Smooth muscle cell (in vitro differentiated cells): ENCODE data around the gene RAI14. TPM values are rescaled to one million over a fixed set of nuclear protein-coding genes. Genes with fewer than 3 reads are reported as not detected.

Experiments
- DNase-seq: peaks from one replicate; lab custom pipeline; 2025; ENCODE audit not compliant: unreplicated experiment; lab: John Stamatoyannopoulos, UW
- H2AFZ ChIP-seq: fragments of 200-600 bp; sonication (generic); 2 replicates; pipeline ENCODE4 v1.6.0; 2016; ENCODE audit warnings: antibody characterized with exemption, low read depth, mild to moderate bottlenecking
- H3F3A ChIP-seq: fragments of 200-600 bp; sonication (generic); 2 replicates; pipeline ENCODE4 v1.6.0; 2017; ENCODE audit warnings: antibody characterized with exemption, low read depth
- H3K27ac ChIP-seq: fragments of 200-600 bp; sonication (generic); 2 replicates; pipeline ENCODE4 v1.5.1; 2016; ENCODE audit warnings: low read depth, mild to moderate bottlenecking
- H3K27me3 ChIP-seq: fragments of 200-600 bp; sonication (generic); 2 replicates; pipeline ENCODE4 v1.6.1; 2016; ENCODE audit warnings: low read depth, mild to moderate bottlenecking
- H3K36me3 ChIP-seq: fragments of 200-600 bp; sonication (generic); 2 replicates; pipeline ENCODE4 v1.5.1; 2016; ENCODE audit warnings: low read depth
- H3K4me1 ChIP-seq: fragments of 200-600 bp; sonication (generic); 2 replicates; pipeline ENCODE4 v1.5.1; 2016; ENCODE audit warnings: low read depth
- H3K4me2 ChIP-seq: fragments of 200-600 bp; sonication (generic); 2 replicates; pipeline ENCODE4 v1.6.0; 2016; ENCODE audit warnings: mild to moderate bottlenecking
- H3K4me3 ChIP-seq: fragments of 200-600 bp; sonication (generic); 2 replicates; pipeline ENCODE4 v1.5.1; 2016; ENCODE audit warnings: mild to moderate bottlenecking
- H3K79me2 ChIP-seq: fragments of 200-600 bp; sonication (generic); 2 replicates; pipeline ENCODE4 v1.6.0; 2016; ENCODE audit warnings: low read depth, mild to moderate bottlenecking
- H3K9ac ChIP-seq: fragments of 200-600 bp; sonication (generic); 2 replicates; pipeline ENCODE4 v1.6.0; 2016; ENCODE audit warnings: low read depth
- H3K9me3 ChIP-seq: fragments of 200-600 bp; sonication (generic); replicated peaks from 2 replicates; pipeline ENCODE4 v1.5.1; 2016; ENCODE audit warnings: low read depth
- H4K20me1 ChIP-seq: fragments of 200-600 bp; sonication (generic); 2 replicates; pipeline ENCODE4 v1.6.0; 2016; ENCODE audit warnings: low read depth
- CTCF ChIP-seq: fragments of 200-600 bp; sonication (generic); IDR thresholded peaks from 2 replicates; pipeline ENCODE4 v1.5.1; 2017; ENCODE audit warnings: borderline replicate concordance, mild to moderate bottlenecking, antibody characterized with exemption; ENCODE audit not compliant: insufficient read depth, poor library complexity, severe bottlenecking
- WGBS: methylation state at CpG from one replicate; pipeline ENCODE4 v1.1.7; 2016; ENCODE audit warnings: low lambda C conversion rate; 5-methylcytosine and 5-hydroxymethylcytosine counted together
- polyA plus RNA-seq: library from polyadenylated mRNA; unstranded; fragments of >200 nt; fragmentation: Nextera tagmentation; extraction: Ambion mirVana; gene quantifications from 2 replicates; pipeline ENCODE4 v1.2.1, GENCODE V29; 2016
- total RNA-seq: library from RNA; depleted of rRNA; stranded (reverse); fragments of >200 nt; gene quantifications from 2 replicates; pipeline ENCODE4 v1.2.3, GENCODE V29; 2014

The RAI14 gene
- total and polyA plus RNA-seq, 2 experiments from 2014 or later: 111 to 209 TPM

GRCh38 chr5:34652466-34652865 lies 3.7 kb upstream of the RAI14 start:
- H3K27me3 ChIP-seq: no peaks in the 10 kb centered on the region
- TF ChIP-seq CTCF: no peak
- peaks cover 2% of the 10 kb centered on the region for H4K20me1 ChIP-seq
- no peak overlapping the region for H3K4me2 ChIP-seq
- H2AFZ ChIP-seq: no peak overlapping the region
- H3K4me3 ChIP-seq: no peak overlapping the region
- H3K4me1 ChIP-seq: no peaks in the 10 kb centered on the region
- no peak for DNase-seq
- H3K9ac ChIP-seq: no peak overlapping the region
- 64% methylated on average over 5 of the region's 5 CpGs for WGBS
- H3K27ac ChIP-seq: no peak overlapping the region
- H3K36me3 ChIP-seq: no peaks in the 10 kb centered on the region
- H3K79me2 ChIP-seq: peaks cover 10% of the 10 kb centered on the region
- no peaks in the 10 kb centered on the region for H3K9me3 ChIP-seq
- H3F3A ChIP-seq: no peaks in the 10 kb centered on the region

- H3K9ac ChIP-seq: no peak overlapping the region
- H3K4me2 ChIP-seq: no peak overlapping the region
- H3K9me3 ChIP-seq: no peaks in the 10 kb centered on the region
- no peaks in the 10 kb centered on the region for H3K27me3 ChIP-seq
- H3K27ac ChIP-seq: no peak overlapping the region
- DNase-seq: no peak
- H4K20me1 ChIP-seq: peaks cover 6% of the 10 kb centered on the region
- no peaks in the 10 kb centered on the region for H3K4me1 ChIP-seq
- TF ChIP-seq CTCF: no peak
- H3F3A ChIP-seq: no peaks in the 10 kb centered on the region
- no peak overlapping the region for H3K4me3 ChIP-seq
- H2AFZ ChIP-seq: no peak overlapping the region
- H3K36me3 ChIP-seq: no peaks in the 10 kb centered on the region
- H3K79me2 ChIP-seq: peaks cover 14% of the 10 kb centered on the region
Measured at GRCh38 chr5:34652914-34653313, 3.2 kb upstream of the RAI14 start.

GRCh38 chr5:34653708-34654107 lies 2.4 kb upstream of the RAI14 start:
- no peak overlapping the region for H3K27ac ChIP-seq
- H2AFZ ChIP-seq: no peak overlapping the region
- no peak overlapping the region for H3K9ac ChIP-seq
- H3K9me3 ChIP-seq: no peaks in the 10 kb centered on the region
- no peak for TF ChIP-seq CTCF
- peaks cover 22% of the 10 kb centered on the region for H3K79me2 ChIP-seq
- DNase-seq: no peak
- H3K4me2 ChIP-seq: no peak overlapping the region
- no peaks in the 10 kb centered on the region for H3F3A ChIP-seq
- H4K20me1 ChIP-seq: peaks cover 13% of the 10 kb centered on the region
- no peaks in the 10 kb centered on the region for H3K27me3 ChIP-seq
- peaks cover 3% of the 10 kb centered on the region for H3K4me1 ChIP-seq
- H3K4me3 ChIP-seq: no peak overlapping the region
- H3K36me3 ChIP-seq: no peaks in the 10 kb centered on the region

GRCh38 chr5:34655354-34655991 lies 655 bp upstream of the RAI14 start:
- peak overlapping the region; percentile 94 for H3K9ac ChIP-seq
- H2AFZ ChIP-seq: peak overlapping the region; percentile 72
- TF ChIP-seq CTCF: no peak
- no peaks in the 10 kb centered on the region for H3K36me3 ChIP-seq
- no peaks in the 10 kb centered on the region for H3K9me3 ChIP-seq
- H3F3A ChIP-seq: no peaks in the 10 kb centered on the region
- H4K20me1 ChIP-seq: peaks cover 28% of the 10 kb centered on the region
- H3K27ac ChIP-seq: peak overlapping the region; percentile 93
- H3K4me2 ChIP-seq: peak overlapping the region; percentile 91
- peak; percentile 23 for DNase-seq
- H3K4me3 ChIP-seq: peak overlapping the region; percentile 95
- 4% methylated on average over 16 of the region's 16 CpGs for WGBS
- no peaks in the 10 kb centered on the region for H3K27me3 ChIP-seq
- peaks cover 39% of the 10 kb centered on the region for H3K79me2 ChIP-seq
- peaks cover 8% of the 10 kb centered on the region for H3K4me1 ChIP-seq
